Keratinocyte (primary cell): ENCODE data around the gene ZFYVE19. TPM values are rescaled to one million over a fixed set of nuclear protein-coding genes. Genes with fewer than 3 reads are reported as not detected.
A peak's percentile ranks its signal among the peaks of the same experiment; 100 is the strongest.

Experiments used
- DNase-seq: peaks from one replicate; pipeline ENCODE4 v3.0.0-alpha.2; 2011; ENCODE audit warnings: low read depth, missing footprints, low spot score
- FAIRE-seq: peaks from 2 replicates; lab custom pipeline; 2011; peaks lifted over from hg19 to GRCh38; lab: Jason Lieb, UNC
- H2AFZ ChIP-seq: 2 replicates; pipeline ENCODE4 v1.6.0; 2012; ENCODE audit warnings: low read length, control low read depth, inconsistent platforms; ENCODE audit not compliant: control insufficient read depth
- H3K27ac ChIP-seq: 2 replicates; pipeline ENCODE4 v1.5.1; 2011; ENCODE audit warnings: low read length; ENCODE audit not compliant: control insufficient read depth, insufficient read depth
- H3K27me3 ChIP-seq: 3 replicates; pipeline ENCODE4 v1.6.0; 2011; ENCODE audit warnings: low read length; ENCODE audit not compliant: control insufficient read depth, insufficient read depth; ENCODE audit errors: extremely low read depth
- H3K36me3 ChIP-seq, 2 experiments: 2 replicates in 1 of 2; 3 replicates in 1 of 2; pipeline ENCODE4 v1.5.1; 2011; ENCODE audit warnings: low read length in 2 of 2, mild to moderate bottlenecking in 1 of 2; ENCODE audit not compliant: control insufficient read depth in 2 of 2, insufficient read depth in 2 of 2; ENCODE audit errors: extremely low read depth in 1 of 2
- H3K4me1 ChIP-seq: 3 replicates; pipeline ENCODE4 v1.5.1; 2011; ENCODE audit warnings: low read length; ENCODE audit not compliant: control insufficient read depth, insufficient read depth; ENCODE audit errors: extremely low read depth
- H3K4me2 ChIP-seq: 3 replicates; pipeline ENCODE4 v1.6.0; 2011; ENCODE audit warnings: low read depth, low read length; ENCODE audit not compliant: control insufficient read depth, insufficient read depth; ENCODE audit errors: extremely low read depth
- H3K4me3 ChIP-seq, 3 experiments: fragments of 200-600 bp in 1 of 3; sonication (generic) in 1 of 3; 2 replicates in 2 of 3; 3 replicates in 1 of 3; pipeline ENCODE4 v1.5.1; 2011 to 2016; ENCODE audit warnings: low read length in 3 of 3, mild to moderate bottlenecking in 3 of 3, control low read depth in 2 of 3, inconsistent platforms in 1 of 3, low read depth in 1 of 3, mixed read lengths in 1 of 3, mixed run types in 1 of 3, moderate library complexity in 1 of 3; ENCODE audit not compliant: control insufficient read depth in 2 of 3, insufficient read depth in 2 of 3; ENCODE audit errors: extremely low read depth in 1 of 3
- H3K79me2 ChIP-seq: 2 replicates; pipeline ENCODE4 v1.6.0; 2012; ENCODE audit warnings: low read length; ENCODE audit not compliant: control insufficient read depth, insufficient read depth
- H3K9ac ChIP-seq: 3 replicates; pipeline ENCODE4 v1.6.0; 2011; ENCODE audit warnings: low read length; ENCODE audit not compliant: control insufficient read depth, insufficient read depth; ENCODE audit errors: extremely low read depth
- H3K9me1 ChIP-seq: 3 replicates; pipeline ENCODE4 v1.6.0; 2011; ENCODE audit warnings: low read length; ENCODE audit not compliant: control insufficient read depth, insufficient read depth; ENCODE audit errors: extremely low read depth
- H3K9me3 ChIP-seq: 2 replicates; pipeline ENCODE4 v1.5.1; 2012; ENCODE audit warnings: low read depth, low read length; ENCODE audit not compliant: control insufficient read depth
- H4K20me1 ChIP-seq: 3 replicates; pipeline ENCODE4 v1.6.0; 2011; ENCODE audit warnings: low read length; ENCODE audit not compliant: control insufficient read depth, insufficient read depth; ENCODE audit errors: extremely low read depth
- CTCF ChIP-seq, 3 experiments: IDR thresholded peaks in 1 of 3; conservative IDR thresholded peaks in 1 of 3; optimal IDR thresholded peaks in 1 of 3; 2 replicates in 2 of 3; 3 replicates in 1 of 3; pipeline versions ENCODE3 to v1.5.1; 2011; ENCODE audit warnings: low read length in 3 of 3, mild to moderate bottlenecking in 3 of 3, moderate library complexity in 2 of 3, control low read depth in 1 of 3, inconsistent platforms in 1 of 3; ENCODE audit not compliant: insufficient read depth in 2 of 3; ENCODE audit errors: extremely low read depth in 1 of 3
- EZH2 ChIP-seq: IDR thresholded peaks from one replicate; pipeline ENCODE4 v1.6.1; 2012; ENCODE audit warnings: inconsistent platforms, mild to moderate bottlenecking, low read length, moderate library complexity
- dilution Hi-C: fragments of 300-500 bp; cut with MboI; formaldehyde crosslinking; loops from one replicate; pipeline ENCODE4 v1.7.0; 2020; ENCODE audit warnings: low sequenced_read_pairs; ENCODE audit not compliant: extremely low pct_ligation_motif_present
- polyA plus RNA-seq, 5 experiments: library from polyadenylated mRNA; depleted of rRNA in 3 of 5; stranded (reverse) in 3 of 5; stranded (forward) in 1 of 5; unstranded in 1 of 5; fragments of >200 nt; gene quantifications; 1 replicate in 1 of 5; 2 replicates in 3 of 5; 3 replicates in 1 of 5; pipeline versions ENCODE4 v1.2.1 to v1.2.3, GENCODE V29; 2011 to 2012; ENCODE audit warnings: missing spikeins in 2 of 5, low read depth in 1 of 5, low replicate concordance in 1 of 5

The ZFYVE19 gene
- polyA plus RNA-seq, 1 donor (not counting 4 experiments of a cell fraction or from before 2014, with no cell fraction given), result 19.0 TPM

GRCh38 chr15:40762919-40763800 lies 43.7 kb upstream of the ZFYVE19 start:
- Histone ChIP-seq H3K9me3 (no peaks in the 10 kb centered on the region), H3K79me2 (no peaks in the 10 kb centered on the region), H3K9me1 (peaks cover 2% of the 10 kb centered on the region), H3K4me1 (peaks cover 47% of the 10 kb centered on the region), H3K36me3 (peaks cover 0 to 2% of the 10 kb centered on the region in 2 experiments), H3K4me2 (peak overlapping the region; percentile 86), H3K27ac (no peak overlapping the region), H3K9ac (peak overlapping the region; percentile 55), H2AFZ (peak overlapping the region; percentile 76), H3K27me3 (no peaks in the 10 kb centered on the region), H3K4me3 (peak overlapping the region; percentile 31 to 61 (median 56)), H4K20me1 (no peaks in the 10 kb centered on the region)
- no peak for DNase-seq
- dilution Hi-C loops, result no loop called here
- FAIRE-seq, result no peak
- no peak for TF ChIP-seq EZH2
- no peak for TF ChIP-seq CTCF (optimal IDR thresholded peaks at IDR 0.05 in 1 of 3, IDR thresholded peaks at IDR 0.05 in 1 of 3, conservative IDR thresholded peaks at IDR 0.05 in 1 of 3; ENCODE audit: extremely low read depth in 1 of 3, insufficient read depth in 2 of 3, low read length in 3 of 3)

GRCh38 chr15:40763801-40764628 lies 42.9 kb upstream of the ZFYVE19 start, which contains the start of gene GCHFR:
Gene GCHFR, plus strand, starts transcription at chr15:40764068. Its CDS starts 113 bp downstream, at chr15:40764181.
- H3K9ac ChIP-seq, result peak within 1 kb of the TSS; percentile 55
- H3K9me1 ChIP-seq, result peaks cover 2% of the 10 kb centered on the region
- dilution Hi-C loops, result no loop called here
- no peaks in the 10 kb centered on the region for H3K9me3 ChIP-seq
- no peak for FAIRE-seq
- no peak for DNase-seq
- H3K36me3 ChIP-seq, result peaks cover 0 to 2% of the 10 kb centered on the region in 2 experiments
- no peaks in the 10 kb centered on the region for H4K20me1 ChIP-seq
- peak within 1 kb of the TSS; percentile 4 for H3K27ac ChIP-seq
- H3K27me3 ChIP-seq, result no peaks in the 10 kb centered on the region
- H3K4me1 ChIP-seq, result peaks cover 56% of the 10 kb centered on the region
- TF ChIP-seq EZH2, result no peak
- TF ChIP-seq CTCF (optimal IDR thresholded peaks at IDR 0.05 in 1 of 3, IDR thresholded peaks at IDR 0.05 in 1 of 3, conservative IDR thresholded peaks at IDR 0.05 in 1 of 3; ENCODE audit: extremely low read depth in 1 of 3, insufficient read depth in 2 of 3, low read length in 3 of 3), result peak in 1 of 3 experiments; percentile 25
- peak within 1 kb of the TSS; percentile 31 to 61 (median 56) for H3K4me3 ChIP-seq
- H3K4me2 ChIP-seq, result peak within 1 kb of the TSS; percentile 86
- H2AFZ ChIP-seq, result peak within 1 kb of the TSS; percentile 76
- H3K79me2 ChIP-seq, result no peaks in the 10 kb centered on the region
